HCT116 (cell line): ENCODE results near the gene RNF183. TPM values are rescaled to one million over a fixed set of nuclear protein-coding genes. Genes with fewer than 3 reads are reported as not detected.

ENCODE experiments used
- ATAC-seq: fragments of 200-7000 bp; cut with Tn5 transposase; 2 replicates; pipeline ENCODE4 v1.9.1; 2020; ENCODE audit warnings: mild to moderate bottlenecking, moderate library complexity
- BruUV-seq: library from RNA; stranded (reverse); fragments of 400-500 nt; replicated peaks from 2 replicates; lab custom pipeline; 2021; lab: Mats Ljungman, UMichigan
- CTCF ChIA-PET: fragments of 300-600 bp; sonication (Branson Sonifier 250); formaldehyde crosslinking; loops from one replicate; lab custom pipeline; 2021; ENCODE audit warnings: antibody characterized with exemption; lab: Charles Lee
- POLR2A ChIA-PET: fragments of 300-600, 350-600 bp; sonication (Branson Sonifier 250); formaldehyde crosslinking; loops from one replicate; lab custom pipeline; 2021; ENCODE audit warnings: antibody characterized with exemption; lab: Charles Lee
- RAD21 ChIA-PET, 2 experiments: fragments of 300-600 bp; sonication (Branson Sonifier 250); formaldehyde crosslinking; loops; one replicate each; lab custom pipeline; 2023; ENCODE audit warnings: low total read pairs in 2 of 2; ENCODE audit not compliant: uncharacterized antibody in 2 of 2, unreplicated experiment in 2 of 2, low non-redundant PET in 1 of 2; lab: Charles Lee
- DNase-seq: peaks from one replicate; pipeline ENCODE4 v3.0.0-alpha.2; 2010; ENCODE audit warnings: low read depth, low spot score
- H2AFZ ChIP-seq: fragments of 200-600 bp; shearing (Covaris generic), sonication (generic); 2 replicates; pipeline ENCODE4 v1.6.1; 2017; ENCODE audit warnings: low read depth, mixed run types, mixed read lengths, antibody characterized with exemption, low read length; ENCODE audit not compliant: poor library complexity, severe bottlenecking
- H3K27ac ChIP-seq: 2 replicates; pipeline ENCODE4 v1.5.1; 2012; ENCODE audit warnings: low read depth, low read length
- H3K27me3 ChIP-seq: fragments of 200-600 bp; sonication (generic); 2 replicates; pipeline ENCODE4 v1.6.1; 2016; ENCODE audit warnings: mixed run types, low read length, mixed read lengths; ENCODE audit not compliant: insufficient read depth
- H3K36me3 ChIP-seq, 2 experiments: fragments of 200-500 bp in 1 of 2; fragments of 200-600 bp in 1 of 2; sonication (Bioruptor generic) in 1 of 2; sonication (generic) in 1 of 2; 2 replicates each; pipeline versions ENCODE4 v1.5.1 to v1.6.1; 2014 to 2016; ENCODE audit warnings: low read length in 2 of 2, inconsistent platforms in 1 of 2, mixed read lengths in 1 of 2, mixed run types in 1 of 2; ENCODE audit not compliant: insufficient read depth in 2 of 2, control insufficient read depth in 1 of 2
- H3K4me1 ChIP-seq, 2 experiments: fragments of 200-600 bp in 1 of 2; sonication (generic) in 1 of 2; 2 replicates each; pipeline versions ENCODE4 v1.5.1 to v1.6.1; 2012 to 2017; ENCODE audit warnings: low read length in 2 of 2, inconsistent platforms in 1 of 2, mild to moderate bottlenecking in 1 of 2, mixed read lengths in 1 of 2, mixed run types in 1 of 2, moderate library complexity in 1 of 2; ENCODE audit not compliant: insufficient read depth in 2 of 2, control insufficient read depth in 1 of 2
- H3K4me2 ChIP-seq: fragments of 200-600 bp; sonication (generic); 2 replicates; pipeline ENCODE4 v1.6.1; 2017; ENCODE audit warnings: mixed run types, low read length, mixed read lengths
- H3K4me3 ChIP-seq, 2 experiments: fragments of 200-600 bp in 1 of 2; sonication (generic) in 1 of 2; replicated peaks in 1 of 2; 2 replicates each; pipeline ENCODE4 v1.5.1; 2011 to 2016; ENCODE audit warnings: low read length in 2 of 2, control low read depth in 1 of 2, low read depth in 1 of 2, mild to moderate bottlenecking in 1 of 2, mixed read lengths in 1 of 2, mixed run types in 1 of 2
- H3K79me2 ChIP-seq: fragments of 200-600 bp; sonication (generic); 2 replicates; pipeline ENCODE4 v1.6.1; 2017; ENCODE audit warnings: mild to moderate bottlenecking, mixed run types, low read length, moderate library complexity, mixed read lengths; ENCODE audit not compliant: insufficient read depth
- H3K9ac ChIP-seq: fragments of 200-600 bp; sonication (generic); 2 replicates; pipeline ENCODE4 v1.6.1; 2016; ENCODE audit warnings: low read length, mixed read lengths
- H3K9me2 ChIP-seq: fragments of 200-600 bp; sonication (generic), shearing (Covaris generic); 2 replicates; pipeline ENCODE4 v1.6.1; 2017; ENCODE audit warnings: mixed run types, mild to moderate bottlenecking, moderate library complexity; ENCODE audit not compliant: insufficient read depth
- H3K9me3 ChIP-seq, 2 experiments: fragments of 200-500 bp in 1 of 2; fragments of 200-600 bp in 1 of 2; sonication (Bioruptor generic) in 1 of 2; sonication (generic) in 1 of 2; 2 replicates each; pipeline ENCODE4 v1.6.1; 2014 to 2017; ENCODE audit warnings: low read length in 2 of 2, mixed read lengths in 2 of 2, inconsistent platforms in 1 of 2, low read depth in 1 of 2, mild to moderate bottlenecking in 1 of 2, mixed run types in 1 of 2, moderate library complexity in 1 of 2; ENCODE audit not compliant: control insufficient read depth in 1 of 2, insufficient read depth in 1 of 2
- H4K20me1 ChIP-seq: fragments of 200-600 bp; sonication (generic), shearing (Covaris generic); 2 replicates; pipeline ENCODE4 v1.6.1; 2017; ENCODE audit warnings: mixed run types, mild to moderate bottlenecking, moderate library complexity; ENCODE audit not compliant: insufficient read depth
- CEBPB ChIP-seq: IDR thresholded peaks from 2 replicates; pipeline ENCODE4 v1.6.1; 2012; ENCODE audit warnings: low read depth
- EGR1 ChIP-seq: IDR thresholded peaks from 2 replicates; pipeline ENCODE4 v1.6.1; 2012; ENCODE audit warnings: low read depth
- ELF1 ChIP-seq: IDR thresholded peaks from 2 replicates; pipeline ENCODE4 v1.6.1; 2012; ENCODE audit warnings: low read depth, borderline replicate concordance
- EZH2phosphoT487 ChIP-seq: fragments of 200-600 bp; IDR thresholded peaks from 2 replicates; pipeline ENCODE4 v1.6.1; 2018; ENCODE audit warnings: antibody characterized with exemption, borderline replicate concordance
- FOSL1 ChIP-seq: IDR thresholded peaks from 2 replicates; pipeline ENCODE4 v1.6.1; 2012; ENCODE audit warnings: low read depth
- JUND ChIP-seq: IDR thresholded peaks from 2 replicates; pipeline ENCODE4 v1.6.1; 2012
- POLR2A ChIP-seq: IDR thresholded peaks from 2 replicates; pipeline ENCODE4 v1.7.0; 2011; ENCODE audit warnings: borderline replicate concordance; ENCODE audit not compliant: insufficient read depth, insufficient read length; ENCODE audit errors: extremely low read depth
- POLR2AphosphoS5 ChIP-seq: IDR thresholded peaks from 2 replicates; pipeline ENCODE4 v1.6.1; 2011; ENCODE audit warnings: mild to moderate bottlenecking, low read depth, low read length, moderate library complexity
- RAD21 ChIP-seq: IDR thresholded peaks from 2 replicates; pipeline ENCODE4 v1.6.1; 2012; ENCODE audit warnings: low read depth, mild to moderate bottlenecking
- SP1 ChIP-seq: IDR thresholded peaks from 2 replicates; pipeline ENCODE4 v1.6.1; 2012; ENCODE audit warnings: low read depth
- SRF ChIP-seq: IDR thresholded peaks from 2 replicates; pipeline ENCODE4 v1.6.1; 2012; ENCODE audit warnings: low read depth
- TCF7L2 ChIP-seq: IDR thresholded peaks from 2 replicates; pipeline ENCODE4 v1.7.0; 2011; ENCODE audit warnings: borderline replicate concordance, inconsistent platforms; ENCODE audit not compliant: insufficient read depth, insufficient read length; ENCODE audit errors: extremely low read depth
- YY1 ChIP-seq: IDR thresholded peaks from 2 replicates; pipeline ENCODE4 v1.6.1; 2011; ENCODE audit warnings: low read length, low read depth, moderate library complexity, mild to moderate bottlenecking; ENCODE audit not compliant: insufficient replicate concordance; ENCODE audit errors: extremely low read depth
- ZFX ChIP-seq: fragments of 450-650 bp; IDR thresholded peaks from 2 replicates; pipeline ENCODE4 v1.6.1; 2017
- ZNF274 ChIP-seq: fragments of 200-500 bp; sonication (Bioruptor generic); IDR thresholded peaks from 2 replicates; pipeline ENCODE4 v1.6.1; 2014; ENCODE audit warnings: mild to moderate bottlenecking, low read depth, low read length, inconsistent platforms
- intact Hi-C: fragments of 100-400 bp; cut with micrococcal nuclease; formaldehyde crosslinking; loops from 2 replicates; pipeline ENCODE4 v1.10.0; 2022
- total RNA-seq: library from RNA; stranded (reverse); gene quantifications from one replicate; pipeline ENCODE4 v1.2.1, GENCODE V29; 2021; ENCODE audit not compliant: unreplicated experiment
- TF ChIP-seq, protein P1 (sequence below): IDR thresholded peaks from 2 replicates; pipeline ENCODE4 v1.6.1; 2011; ENCODE audit warnings: mild to moderate bottlenecking, low read length, moderate library complexity; ENCODE audit not compliant: insufficient replicate concordance; ENCODE audit errors: extremely low read depth
- TF ChIP-seq, protein P2 (sequence below): IDR thresholded peaks from 2 replicates; pipeline ENCODE4 v1.6.1; 2012
- TF ChIP-seq, protein P3 (sequence below), 3 experiments: fragments of 200-600 bp in 1 of 3; sonication (generic) in 1 of 3; IDR thresholded peaks in 2 of 3; conservative IDR thresholded peaks in 1 of 3; 2 replicates each; pipeline ENCODE4 v1.5.1; 2012 to 2017; ENCODE audit warnings: low read depth in 2 of 3, low read length in 2 of 3, antibody characterized with exemption in 1 of 3, borderline replicate concordance in 1 of 3, control low read depth in 1 of 3, mild to moderate bottlenecking in 1 of 3, mixed read lengths in 1 of 3, mixed run types in 1 of 3, moderate library complexity in 1 of 3; ENCODE audit not compliant: insufficient read depth in 1 of 3

The RNF183 gene
- total RNA-seq, 1 experiment from 2014 or later = 0.12 TPM

DNA sequence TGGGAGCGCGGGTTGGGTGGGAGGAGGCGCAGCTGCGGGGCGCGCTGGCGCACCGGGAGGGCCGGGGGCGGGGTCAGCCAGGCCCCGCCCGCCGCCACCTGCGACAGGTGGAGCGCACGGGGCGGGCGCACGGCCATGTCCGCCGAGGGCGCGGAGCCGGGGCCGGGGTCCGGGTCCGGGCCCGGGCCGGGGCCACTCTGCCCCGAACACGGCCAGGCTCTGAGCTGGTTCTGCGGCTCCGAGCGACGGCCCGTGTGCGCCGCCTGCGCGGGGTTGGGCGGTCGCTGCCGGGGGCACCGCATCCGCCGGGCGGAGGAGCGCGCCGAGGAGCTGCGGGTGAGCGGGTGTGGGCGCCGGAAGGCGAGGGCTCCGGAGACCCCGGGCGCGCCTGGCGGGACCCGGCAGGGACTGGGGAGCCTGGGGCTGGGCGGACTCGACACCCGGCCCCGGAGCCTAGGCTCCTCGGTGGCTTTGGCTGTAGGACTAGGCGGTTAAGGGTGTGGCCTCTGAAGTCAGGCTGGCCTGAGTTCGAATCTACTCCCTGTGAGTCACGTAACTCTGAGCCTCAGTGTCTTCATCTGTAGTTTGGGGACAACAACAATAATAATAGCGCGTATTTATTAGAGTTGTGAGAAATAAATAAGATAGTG, 46.4 kb upstream of the RNF183 start, which contains the start of gene BSPRY (continued):
- TF ChIP-seq, protein P1, sequence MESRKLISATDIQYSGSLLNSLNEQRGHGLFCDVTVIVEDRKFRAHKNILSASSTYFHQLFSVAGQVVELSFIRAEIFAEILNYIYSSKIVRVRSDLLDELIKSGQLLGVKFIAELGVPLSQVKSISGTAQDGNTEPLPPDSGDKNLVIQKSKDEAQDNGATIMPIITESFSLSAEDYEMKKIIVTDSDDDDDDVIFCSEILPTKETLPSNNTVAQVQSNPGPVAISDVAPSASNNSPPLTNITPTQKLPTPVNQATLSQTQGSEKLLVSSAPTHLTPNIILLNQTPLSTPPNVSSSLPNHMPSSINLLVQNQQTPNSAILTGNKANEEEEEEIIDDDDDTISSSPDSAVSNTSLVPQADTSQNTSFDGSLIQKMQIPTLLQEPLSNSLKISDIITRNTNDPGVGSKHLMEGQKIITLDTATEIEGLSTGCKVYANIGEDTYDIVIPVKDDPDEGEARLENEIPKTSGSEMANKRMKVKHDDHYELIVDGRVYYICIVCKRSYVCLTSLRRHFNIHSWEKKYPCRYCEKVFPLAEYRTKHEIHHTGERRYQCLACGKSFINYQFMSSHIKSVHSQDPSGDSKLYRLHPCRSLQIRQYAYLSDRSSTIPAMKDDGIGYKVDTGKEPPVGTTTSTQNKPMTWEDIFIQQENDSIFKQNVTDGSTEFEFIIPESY = no peak

DNA sequence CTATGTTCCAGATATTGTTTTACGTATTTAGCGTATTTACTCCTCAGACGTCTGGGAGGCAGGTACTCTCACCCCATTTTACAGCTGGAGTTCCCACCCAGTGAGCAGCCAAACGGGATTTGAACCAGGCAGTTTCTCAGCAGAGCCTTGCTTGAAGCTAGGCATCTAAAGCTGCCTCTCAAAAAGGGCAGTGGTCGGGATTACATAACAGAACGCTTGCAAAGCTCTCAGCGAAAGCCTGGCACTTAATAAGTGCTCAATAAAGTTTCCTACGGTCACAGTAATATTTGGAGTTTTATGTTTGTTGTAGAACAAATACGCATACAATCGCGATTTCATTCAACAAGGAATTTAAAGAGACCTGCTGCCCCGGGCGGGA, 45.9 kb upstream of the RNF183 start:
- peaks cover 22% of the 10 kb centered on the region for H3K79me2 ChIP-seq
- CTCF ChIA-PET = no interaction called here
- TF ChIP-seq TCF7L2 (no peak), POLR2AphosphoS5 (no peak), FOSL1 (no peak), ZFX (no peak), YY1 (no peak), ELF1 (no peak), SRF (no peak), JUND (no peak), ZNF274 (no peak), CEBPB (no peak), EGR1 (no peak), SP1 (no peak), POLR2A (no peak), EZH2phosphoT487 (no peak), RAD21 (no peak)
- TF ChIP-seq, protein P2, sequence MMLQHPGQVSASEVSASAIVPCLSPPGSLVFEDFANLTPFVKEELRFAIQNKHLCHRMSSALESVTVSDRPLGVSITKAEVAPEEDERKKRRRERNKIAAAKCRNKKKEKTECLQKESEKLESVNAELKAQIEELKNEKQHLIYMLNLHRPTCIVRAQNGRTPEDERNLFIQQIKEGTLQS = no peak
- TF ChIP-seq, protein P3, sequence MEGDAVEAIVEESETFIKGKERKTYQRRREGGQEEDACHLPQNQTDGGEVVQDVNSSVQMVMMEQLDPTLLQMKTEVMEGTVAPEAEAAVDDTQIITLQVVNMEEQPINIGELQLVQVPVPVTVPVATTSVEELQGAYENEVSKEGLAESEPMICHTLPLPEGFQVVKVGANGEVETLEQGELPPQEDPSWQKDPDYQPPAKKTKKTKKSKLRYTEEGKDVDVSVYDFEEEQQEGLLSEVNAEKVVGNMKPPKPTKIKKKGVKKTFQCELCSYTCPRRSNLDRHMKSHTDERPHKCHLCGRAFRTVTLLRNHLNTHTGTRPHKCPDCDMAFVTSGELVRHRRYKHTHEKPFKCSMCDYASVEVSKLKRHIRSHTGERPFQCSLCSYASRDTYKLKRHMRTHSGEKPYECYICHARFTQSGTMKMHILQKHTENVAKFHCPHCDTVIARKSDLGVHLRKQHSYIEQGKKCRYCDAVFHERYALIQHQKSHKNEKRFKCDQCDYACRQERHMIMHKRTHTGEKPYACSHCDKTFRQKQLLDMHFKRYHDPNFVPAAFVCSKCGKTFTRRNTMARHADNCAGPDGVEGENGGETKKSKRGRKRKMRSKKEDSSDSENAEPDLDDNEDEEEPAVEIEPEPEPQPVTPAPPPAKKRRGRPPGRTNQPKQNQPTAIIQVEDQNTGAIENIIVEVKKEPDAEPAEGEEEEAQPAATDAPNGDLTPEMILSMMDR (IDR thresholded peaks at IDR 0.05 in 2 of 3, conservative IDR thresholded peaks at IDR 0.05 in 1 of 3; ENCODE audit: borderline replicate concordance in 1 of 3, insufficient read depth in 1 of 3, low read depth in 2 of 3, low read length in 2 of 3) = no peak
- TF ChIP-seq, protein P1 = no peak
- TF ChIP-seq, all 23 proteins: peak for 0
- Histone ChIP-seq H3K9ac (peak overlapping the region; percentile 31; the same call in 1 of the 2 replicates), H3K4me3 (peak overlapping the region; percentile 64 to 72), H4K20me1 (no peaks in the 10 kb centered on the region), H3K9me2 (no peaks in the 10 kb centered on the region), H3K27ac (no peak overlapping the region), H3K4me1 (peaks cover 3 to 34% of the 10 kb centered on the region in 2 experiments; a peak in 3 of 4 replicates), H3K4me2 (peak overlapping the region; percentile 98), H3K27me3 (no peaks in the 10 kb centered on the region), H3K9me3 (no peaks in the 10 kb centered on the region), H3K36me3 (no peaks in the 10 kb centered on the region), H2AFZ (peak overlapping the region; percentile 99)
- no peak for DNase-seq
- peak; percentile 3; the same call in 1 of the 2 replicates for ATAC-seq
- ChIA-PET RAD21 (interaction anchor here in 1 of 2 experiments (0.6 kb wide), 1 partner anchor 749 kb away, joined by 6 read pairs; no protein-coding TSS in a partner anchor), POLR2A (interaction anchor here (1.8 kb wide), 1 partner anchor 9 kb away, joined by 13 read pairs; the partner anchor contains the start of gene WDR31)
- intact Hi-C loops = no loop called here
- BruUV-seq = no TSS peak
